Neutrophil (primary cell): Measurements from ENCODE around the gene HPSE2.

Source experiments
- H3K27ac ChIP-seq: fragments of 200-600 bp; sonication (generic); 2 replicates; pipeline ENCODE4 v1.5.1; 2016; ENCODE audit warnings: mild to moderate bottlenecking, moderate library complexity
- H3K27me3 ChIP-seq: fragments of 200-600 bp; sonication (generic); 2 replicates; pipeline ENCODE4 v1.6.0; 2016; ENCODE audit warnings: mild to moderate bottlenecking
- H3K36me3 ChIP-seq: fragments of 200-600 bp; sonication (generic); 2 replicates; pipeline ENCODE4 v1.5.1; 2017
- H3K4me1 ChIP-seq, 2 experiments: fragments of 200-600 bp in 1 of 2; sonication (generic) in 1 of 2; 1 replicate in 1 of 2; 2 replicates in 1 of 2; pipeline versions ENCODE4 v1.5.1 to v1.6.1; 2013 to 2016; ENCODE audit warnings: low read depth in 1 of 2, low read length in 1 of 2, mild to moderate bottlenecking in 1 of 2, moderate library complexity in 1 of 2; ENCODE audit not compliant: control insufficient read depth in 1 of 2, insufficient read depth in 1 of 2
- H3K4me3 ChIP-seq, 2 experiments: fragments of 200-600 bp in 1 of 2; sonication (generic) in 1 of 2; 1 replicate in 1 of 2; 2 replicates in 1 of 2; pipeline ENCODE4 v1.5.1; 2013 to 2016; ENCODE audit warnings: low read depth in 1 of 2, low read length in 1 of 2, mild to moderate bottlenecking in 1 of 2, moderate library complexity in 1 of 2
- H3K9me3 ChIP-seq: fragments of 200-600 bp; sonication (generic); 2 replicates; pipeline ENCODE4 v1.5.1; 2016
- CTCF ChIP-seq: fragments of 200-600 bp; sonication (generic); IDR thresholded peaks from 2 replicates; pipeline ENCODE4 v1.5.1; 2016; ENCODE audit warnings: antibody characterized with exemption

HPSE2 gene

GRCh38 chr10:98485959-98486358 lies 749.7 kb downstream of the HPSE2 start:
- H3K4me3 ChIP-seq = no peak overlapping the region
- H3K4me1 ChIP-seq = no peaks in the 10 kb centered on the region
- H3K27ac ChIP-seq = no peak overlapping the region
- TF ChIP-seq CTCF = no peak
- H3K27me3 ChIP-seq = no peaks in the 10 kb centered on the region
- H3K36me3 ChIP-seq = no peaks in the 10 kb centered on the region
- H3K9me3 ChIP-seq = no peaks in the 10 kb centered on the region

GRCh38 chr10:98483658-98484057 lies 752.0 kb downstream of the HPSE2 start:
- H3K9me3 ChIP-seq = no peaks in the 10 kb centered on the region
- no peaks in the 10 kb centered on the region for H3K36me3 ChIP-seq
- TF ChIP-seq CTCF = no peak
- peaks cover 8% of the 10 kb centered on the region for H3K27me3 ChIP-seq
- no peak overlapping the region for H3K27ac ChIP-seq
- H3K4me3 ChIP-seq = no peak overlapping the region
- H3K4me1 ChIP-seq = no peaks in the 10 kb centered on the region

- no peak overlapping the region for H3K27ac ChIP-seq
Observed at GRCh38 chr10:98482096-98482495, 753.6 kb downstream of the HPSE2 start.

GRCh38 chr10:98481404-98481945 lies 754.2 kb downstream of the HPSE2 start:
- no peaks in the 10 kb centered on the region for H3K4me1 ChIP-seq
- no peak overlapping the region for H3K27ac ChIP-seq
- TF ChIP-seq CTCF = no peak
- H3K36me3 ChIP-seq = no peaks in the 10 kb centered on the region
- no peak overlapping the region for H3K4me3 ChIP-seq
- peaks cover 16% of the 10 kb centered on the region for H3K27me3 ChIP-seq
- H3K9me3 ChIP-seq = no peaks in the 10 kb centered on the region

More at GRCh38 chr10:98482096-98482495, 753.6 kb downstream of the HPSE2 start:
- Histone ChIP-seq H3K4me3 (no peak overlapping the region), H3K27me3 (peaks cover 15% of the 10 kb centered on the region), H3K4me1 (no peaks in the 10 kb centered on the region), H3K9me3 (no peaks in the 10 kb centered on the region), H3K36me3 (no peaks in the 10 kb centered on the region)
- TF ChIP-seq CTCF = no peak

- no peak overlapping the region for H3K27ac ChIP-seq
- no peaks in the 10 kb centered on the region for H3K9me3 ChIP-seq
- peaks cover 23% of the 10 kb centered on the region for H3K27me3 ChIP-seq
- H3K4me1 ChIP-seq = no peaks in the 10 kb centered on the region
- no peak overlapping the region for H3K4me3 ChIP-seq
- TF ChIP-seq CTCF = no peak
- H3K36me3 ChIP-seq = no peaks in the 10 kb centered on the region
Observed at GRCh38 chr10:98478430-98479222, 757.0 kb downstream of the HPSE2 start.
